Kidney capillary endothelial cell (primary cell): Measurements from ENCODE around the gene TMEM144.
"Not testable (repeated sequence)": the region's sequence is repeated elsewhere in the genome, so short reads cannot be mapped to it uniquely, and the experiment has no call there.

Source experiments
- DNase-seq: peaks from one replicate; pipeline ENCODE4 v3.0.0-alpha.2; 2018; ENCODE audit warnings: low spot score

The TMEM144 gene

DNA sequence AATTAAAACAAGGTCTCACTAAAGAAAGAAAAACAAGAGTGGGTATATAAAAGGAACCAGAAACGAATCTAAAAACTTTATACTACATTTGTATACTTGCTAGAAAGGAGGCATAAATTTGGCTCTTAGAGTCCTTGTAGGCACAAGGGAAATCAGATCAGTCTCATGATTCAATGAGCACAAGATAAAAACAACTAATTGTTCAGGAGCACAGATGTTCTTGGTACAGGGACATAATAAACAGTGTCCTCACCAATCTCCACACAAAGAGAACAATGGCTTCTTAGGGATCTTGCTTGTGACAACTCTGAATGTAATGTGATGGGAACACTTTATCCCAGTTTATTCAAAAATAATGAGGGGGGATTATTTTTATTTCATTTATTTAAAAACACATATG lies 28.3 kb downstream of the TMEM144 start:
- no peak for DNase-seq

- DNase-seq: no peak
These were observed 28.9 kb downstream of the TMEM144 start for GRCh38 chr4:158239196-158239595.

DNA sequence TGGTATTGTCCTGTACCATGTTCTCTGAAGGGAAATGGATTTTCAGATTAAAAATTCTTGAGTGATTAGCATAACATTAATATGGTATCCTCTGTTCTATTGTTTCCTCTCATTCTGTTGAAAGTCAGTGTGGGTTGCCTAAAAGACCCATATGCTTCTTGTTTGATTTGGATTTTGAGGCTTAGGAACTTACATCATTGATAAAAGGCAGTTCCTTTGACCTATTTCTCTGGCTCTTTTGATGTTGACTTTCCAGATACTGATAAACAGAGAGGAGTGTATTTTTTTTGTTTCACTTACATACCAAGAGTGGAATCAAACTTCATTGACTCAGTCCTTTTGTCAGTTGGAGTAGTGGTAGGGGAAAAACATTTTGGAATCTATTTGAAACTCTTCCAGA lies 32.8 kb downstream of the TMEM144 start:
- DNase-seq: no peak

- DNase-seq: no peak
These were observed 40.0 kb downstream of the TMEM144 start for GRCh38 chr4:158250321-158250720.

DNA sequence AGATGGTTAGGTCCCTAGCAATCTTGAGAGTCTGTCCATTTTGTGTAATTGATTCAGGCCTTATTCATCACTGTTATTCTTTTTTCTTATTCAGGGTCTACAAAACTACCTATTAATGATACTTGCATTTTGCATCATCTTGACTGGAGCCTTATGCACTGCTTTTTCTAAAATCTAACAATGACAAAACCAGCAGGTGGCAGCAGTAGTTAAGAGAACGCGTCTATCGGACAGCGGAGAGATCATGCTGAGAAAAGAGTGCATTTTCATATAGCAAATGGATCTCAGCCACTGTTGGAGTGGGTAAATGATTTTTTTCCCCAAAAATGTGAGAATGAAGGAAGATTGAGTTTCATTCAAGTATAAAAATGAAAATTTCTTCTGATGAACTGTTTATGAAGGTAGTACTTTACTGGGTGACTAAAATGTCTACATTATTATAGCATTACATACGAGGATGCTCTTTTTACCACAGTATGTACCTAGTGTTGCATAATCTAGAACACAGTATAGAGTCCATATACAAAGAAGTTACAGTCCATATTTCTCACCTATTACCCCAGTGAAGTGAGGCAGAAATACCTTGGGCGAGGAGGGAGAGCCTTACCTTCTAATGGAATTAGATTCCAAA lies 43.2 kb downstream of the TMEM144 start:
- peak; percentile 57 for DNase-seq

DNA sequence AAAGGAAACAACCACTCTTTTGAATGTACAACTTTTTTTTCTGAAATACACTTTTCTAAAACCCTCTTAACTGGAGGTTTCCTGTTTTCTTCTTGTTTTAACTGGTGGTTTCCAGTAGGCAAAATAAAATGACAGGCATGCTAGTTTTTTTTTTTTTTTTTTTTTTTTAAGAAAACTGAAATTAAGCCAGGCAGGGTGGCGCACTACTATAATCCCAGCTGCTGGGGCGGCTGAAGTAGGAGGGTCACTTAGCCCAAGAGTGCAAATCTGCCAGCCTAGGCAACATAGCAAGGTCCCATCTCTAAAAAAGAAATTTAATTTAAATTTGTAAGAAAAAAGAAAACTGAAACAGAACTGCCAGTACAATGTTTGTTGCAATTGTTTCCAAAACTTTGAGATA lies 44.0 kb downstream of the TMEM144 start:
- DNase-seq: no peak

GRCh38 chr4:158255727-158256324 lies 45.5 kb downstream of the TMEM144 start:
- peak; percentile 44 for DNase-seq

DNA sequence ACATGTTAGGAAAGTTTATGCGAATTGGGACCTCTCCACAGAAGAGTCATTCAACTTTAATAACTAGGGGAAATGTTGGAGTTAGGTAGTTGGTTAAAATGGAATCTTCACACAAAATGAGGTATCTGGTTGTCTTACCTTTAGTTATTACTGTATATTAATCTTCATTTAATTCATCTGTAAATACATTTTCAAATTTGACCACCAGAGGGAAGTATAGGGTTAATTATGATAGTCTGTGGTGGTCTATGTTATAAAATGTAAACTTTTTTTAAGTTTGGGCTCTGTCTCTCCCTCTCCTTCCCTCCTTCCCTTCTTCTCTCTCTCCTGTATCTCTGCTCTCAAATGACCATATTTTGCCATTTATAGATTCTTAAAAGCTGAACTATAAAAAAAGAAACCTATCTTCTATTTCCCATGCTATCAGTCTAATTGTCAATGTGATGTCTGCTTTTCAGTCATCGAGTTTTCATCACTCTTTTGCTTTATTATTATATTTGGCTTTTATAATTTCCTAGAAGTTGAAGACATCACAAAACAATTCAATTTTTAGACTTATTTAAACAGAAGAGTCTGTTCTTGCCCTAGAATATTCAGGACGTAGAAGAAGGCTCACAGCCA lies 49.8 kb downstream of the TMEM144 start:
- peak; percentile 47 for DNase-seq

- DNase-seq: no peak
These were observed 51.2 kb downstream of the TMEM144 start for GRCh38 chr4:158261480-158261879.

- DNase-seq: no peak
These were observed 58.3 kb downstream of the TMEM144 start for GRCh38 chr4:158268553-158268952.

GRCh38 chr4:158274636-158275035 lies 64.3 kb downstream of the TMEM144 start:
- no peak for DNase-seq

- no peak for DNase-seq
These were observed 67.3 kb downstream of the TMEM144 start for GRCh38 chr4:158277558-158277957.

- DNase-seq: not testable (repeated sequence)
These were observed 68.8 kb downstream of the TMEM144 start for GRCh38 chr4:158279052-158279451.

DNA sequence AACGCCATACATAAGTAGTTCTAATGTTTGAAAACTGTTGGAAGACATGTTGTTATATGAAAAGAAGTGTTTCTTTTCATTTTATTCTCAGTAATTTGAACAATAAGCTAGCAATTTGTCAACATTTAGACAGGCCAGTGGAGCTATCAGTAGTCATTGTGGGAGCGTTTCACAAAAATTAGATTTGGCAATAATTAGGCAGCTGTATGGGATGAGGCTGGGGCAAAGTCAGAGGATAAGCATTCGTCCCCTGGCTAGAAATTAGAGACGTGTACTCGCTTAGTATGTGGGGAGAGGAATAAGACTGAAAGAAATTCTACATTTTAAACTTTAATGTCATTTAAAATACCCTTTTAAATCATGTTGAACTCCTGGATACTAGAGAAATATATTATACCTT lies 70.6 kb downstream of the TMEM144 start:
- DNase-seq: no peak

DNA sequence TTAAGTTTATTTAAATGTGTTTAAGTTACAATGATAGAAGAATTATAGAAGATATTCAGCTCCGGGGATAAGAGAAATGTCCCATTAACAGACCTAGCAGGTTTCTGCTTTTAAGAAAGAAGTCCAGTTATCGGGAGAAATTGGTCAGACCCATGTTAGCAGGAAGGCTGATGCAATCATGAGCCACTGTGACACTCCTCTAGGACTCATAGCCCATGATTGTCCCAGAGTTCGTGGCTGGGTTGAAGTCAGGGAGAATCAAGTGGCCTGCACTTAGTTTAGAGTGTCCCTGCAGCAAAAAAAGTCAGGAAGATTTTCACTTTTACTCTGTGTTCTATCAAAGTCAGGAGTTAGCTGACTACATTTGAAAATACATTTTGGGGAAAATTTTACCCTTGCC lies 72.0 kb downstream of the TMEM144 start:
- no peak for DNase-seq

- no peak for DNase-seq
These were observed 75.3 kb downstream of the TMEM144 start for GRCh38 chr4:158285429-158286216.

DNA sequence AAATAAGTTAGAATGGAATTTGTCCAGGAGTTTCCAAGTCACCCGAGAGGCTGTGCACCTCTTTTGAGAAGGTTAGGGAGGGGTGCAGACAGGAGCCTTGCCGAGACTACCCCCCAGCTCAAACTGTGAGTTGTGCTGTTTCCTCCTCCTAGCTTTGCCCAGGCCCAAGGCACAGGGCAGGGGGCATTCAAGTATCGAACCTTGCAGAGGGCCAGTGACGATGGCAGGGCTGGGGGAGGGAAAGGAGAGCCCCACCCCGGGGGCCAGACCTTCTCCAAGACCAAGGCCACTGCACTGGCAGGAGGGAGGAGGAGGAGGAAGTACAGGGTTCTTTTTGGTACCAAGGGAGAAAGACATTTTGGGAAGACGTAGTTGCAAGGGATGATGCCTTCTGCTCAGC lies 80.6 kb downstream of the TMEM144 start:
- no peak for DNase-seq

GRCh38 chr4:158291334-158292055 lies 81.2 kb downstream of the TMEM144 start:
- DNase-seq: no peak

DNA sequence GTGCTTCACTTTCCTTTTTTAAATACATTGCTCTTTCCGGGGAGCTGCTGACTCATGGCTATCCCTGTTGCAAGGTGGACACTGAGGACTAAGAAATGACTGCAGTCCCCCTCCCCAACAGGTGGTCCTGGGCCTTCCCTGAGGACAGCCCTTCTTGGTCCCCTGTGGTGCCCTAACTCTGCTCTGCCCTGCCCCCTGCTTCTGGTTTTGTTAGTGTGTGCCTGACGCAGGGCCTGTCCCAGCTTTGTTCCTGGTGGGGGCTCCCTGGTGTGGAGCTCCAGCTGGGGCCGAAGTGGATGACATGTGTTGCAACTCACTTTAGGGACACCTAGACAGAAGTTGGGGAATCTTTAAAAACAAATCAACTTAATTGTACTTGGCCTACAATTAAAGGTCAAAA lies 81.9 kb downstream of the TMEM144 start:
- DNase-seq: no peak

DNA sequence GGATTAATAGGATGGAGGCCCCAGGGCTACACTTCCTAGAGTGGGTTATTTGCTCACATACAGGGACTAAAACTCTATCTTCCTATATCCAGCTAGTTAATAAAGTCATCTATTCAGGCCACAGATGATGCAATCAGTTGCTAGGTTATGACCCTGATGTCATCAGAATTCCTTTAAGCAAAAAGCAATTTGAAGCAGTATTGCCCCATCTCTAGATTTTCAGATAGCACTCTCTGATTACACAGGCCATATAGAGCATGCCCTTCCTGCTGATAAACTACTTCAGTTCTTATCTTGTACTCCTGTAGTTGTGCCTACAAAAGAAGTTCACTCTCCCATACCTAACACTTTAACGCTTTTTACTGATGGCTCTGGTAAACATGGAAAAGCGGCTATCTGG lies 84.8 kb downstream of the TMEM144 start:
- no peak for DNase-seq

GRCh38 chr4:158297866-158298265 lies 87.6 kb downstream of the TMEM144 start:
- DNase-seq: no peak

DNA sequence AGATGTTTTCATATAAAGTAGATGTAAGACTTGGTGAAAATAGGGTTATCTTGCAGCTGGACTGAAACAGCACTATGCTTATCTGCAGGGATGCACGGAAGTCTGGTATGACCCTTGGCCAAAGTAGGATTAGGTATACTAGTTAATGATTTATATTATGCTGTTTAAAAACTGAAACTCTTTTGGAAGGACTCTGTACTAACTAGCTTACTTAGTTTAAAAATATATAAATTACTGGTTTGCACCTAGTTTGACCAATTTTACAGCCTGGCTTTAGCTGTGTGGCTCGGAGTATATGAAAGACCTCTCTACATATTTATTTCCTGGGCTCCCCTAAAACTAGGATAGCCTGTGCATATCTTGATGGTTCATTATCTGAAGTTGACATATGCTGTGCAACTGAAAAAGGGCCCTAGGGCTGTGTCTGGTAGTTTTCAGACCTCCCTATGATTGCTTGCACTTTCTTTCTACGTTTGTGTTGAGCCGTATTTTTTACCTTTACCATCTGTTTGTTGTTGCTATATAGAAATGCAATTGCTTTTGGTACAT lies 89.2 kb downstream of the TMEM144 start:
- no peak for DNase-seq
